ENCODE data around the gene GAPDHS.

DNA sequence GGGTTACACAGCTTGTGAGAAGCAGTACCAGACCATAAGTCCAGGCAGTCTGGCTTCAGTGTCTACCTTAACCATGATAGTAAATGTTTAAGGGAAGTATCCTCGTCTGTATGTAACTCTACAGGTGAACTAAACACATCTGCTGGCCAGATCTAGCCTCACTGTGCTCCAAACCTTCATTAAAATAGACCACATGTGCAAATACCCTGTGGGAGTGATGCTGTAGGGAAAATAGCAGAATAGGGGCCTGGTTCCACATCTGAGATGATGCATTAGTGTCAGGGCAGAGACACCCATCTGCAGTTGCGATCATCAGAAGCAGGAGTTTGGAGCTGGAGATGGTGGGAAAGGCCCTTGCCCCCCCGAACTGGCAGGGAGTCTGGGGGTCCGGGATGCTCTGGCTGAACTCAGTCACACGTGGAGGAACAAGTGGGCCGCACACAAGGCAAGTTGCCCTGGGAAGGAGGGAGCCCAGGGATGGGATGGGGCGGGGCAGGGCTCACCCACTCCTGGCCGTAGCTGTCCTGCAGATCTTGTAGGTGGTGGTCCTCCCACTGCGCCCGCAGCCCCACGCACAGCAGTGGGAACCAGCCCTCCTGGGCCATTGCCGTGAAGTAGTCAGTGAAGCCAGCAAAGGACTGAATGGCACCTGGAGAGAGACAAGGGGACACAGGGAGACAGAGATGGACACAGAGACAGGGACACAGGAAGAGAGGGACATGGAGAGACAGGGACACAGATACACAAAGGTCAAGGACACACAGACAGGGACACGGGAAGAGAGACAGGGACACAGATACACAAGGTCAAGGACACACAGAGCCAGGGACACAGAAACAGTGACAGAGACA lies 19.5 kb downstream of the GAPDHS start:
- TF ChIP-seq POLR2AphosphoS5 (IDR thresholded peaks at IDR 0.05) (no peak), CTCF (IDR thresholded peaks at IDR 0.05) (no peak), EP300 (IDR thresholded peaks at IDR 0.05) (no peak)

Data from esophagus muscularis mucosa (tissue), 4 donors.